Measurements from ENCODE around the gene EIF2B4. TPM values are rescaled to one million over a fixed set of nuclear protein-coding genes. Genes with fewer than 3 reads are reported as not detected.

The EIF2B4 gene
- total and polyA plus RNA-seq, 2 of the 13 experiments (the other 11 are each of a cell fraction or from before 2014, with no cell fraction given) = 91.5 to 96.4 TPM

DNA sequence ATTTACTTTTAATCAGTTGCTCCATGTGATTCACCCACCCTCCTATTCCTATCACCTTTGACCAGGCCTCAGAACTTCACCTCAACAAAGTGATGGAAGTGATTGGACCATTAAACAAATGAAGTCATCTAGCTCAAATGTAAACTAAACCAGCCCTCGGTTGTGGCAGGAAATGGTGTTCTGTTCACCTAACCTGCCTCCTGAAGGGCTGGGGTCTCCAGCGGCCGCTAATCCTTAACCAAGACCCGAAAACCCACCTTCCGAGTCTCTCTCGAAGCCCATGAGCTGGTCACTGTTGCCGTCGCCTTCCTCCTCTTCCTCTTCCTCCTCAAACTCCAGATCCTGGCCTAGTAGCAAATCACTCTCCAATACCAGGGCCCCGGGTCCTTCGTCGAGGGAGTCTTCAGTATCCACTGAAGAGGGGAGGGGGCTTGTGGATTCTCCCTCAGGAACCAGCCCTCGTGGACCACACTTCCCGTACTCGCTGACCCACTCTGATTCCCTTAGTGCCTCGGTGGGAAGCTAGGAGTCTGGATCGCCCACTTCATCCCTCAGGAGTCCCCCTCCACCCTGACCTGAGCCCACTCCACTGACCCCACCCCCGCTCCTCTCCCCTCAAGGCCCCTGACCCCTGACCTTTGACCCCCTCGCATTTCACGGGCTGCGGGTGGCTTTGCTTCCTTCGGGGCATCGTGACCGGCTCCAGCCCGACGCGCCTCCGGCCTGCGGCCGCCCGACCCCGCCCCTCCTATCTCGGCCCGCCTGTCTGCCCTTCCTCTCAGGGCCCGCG, 9.9 kb upstream of the EIF2B4 start (continued):
- TF ChIP-seq ZBTB38 (CRISPR knock-in tag; IDR thresholded peaks at IDR 0.05) = 0 out of 2 replicates have a peak, but pooled peaks have one; percentile 39
- no peak for TF ChIP-seq FLYWCH1 (CRISPR knock-in tag; IDR thresholded peaks at IDR 0.05)
- TF ChIP-seq PCBP2 (optimal IDR thresholded peaks at IDR 0.05; ENCODE audit: low read depth, low read length, poor library complexity, severe bottlenecking) = no peak
- 0 out of 2 replicates have a peak, but pooled peaks have one; percentile 14 for TF ChIP-seq CBFB (CRISPR knock-in tag; IDR thresholded peaks at IDR 0.05)
- peak; percentile 38; the same call in 1 of the 2 replicates for TF ChIP-seq ZSCAN21 (CRISPR knock-in tag; IDR thresholded peaks at IDR 0.05; ENCODE audit: borderline replicate concordance)
- TF ChIP-seq, protein P1, sequence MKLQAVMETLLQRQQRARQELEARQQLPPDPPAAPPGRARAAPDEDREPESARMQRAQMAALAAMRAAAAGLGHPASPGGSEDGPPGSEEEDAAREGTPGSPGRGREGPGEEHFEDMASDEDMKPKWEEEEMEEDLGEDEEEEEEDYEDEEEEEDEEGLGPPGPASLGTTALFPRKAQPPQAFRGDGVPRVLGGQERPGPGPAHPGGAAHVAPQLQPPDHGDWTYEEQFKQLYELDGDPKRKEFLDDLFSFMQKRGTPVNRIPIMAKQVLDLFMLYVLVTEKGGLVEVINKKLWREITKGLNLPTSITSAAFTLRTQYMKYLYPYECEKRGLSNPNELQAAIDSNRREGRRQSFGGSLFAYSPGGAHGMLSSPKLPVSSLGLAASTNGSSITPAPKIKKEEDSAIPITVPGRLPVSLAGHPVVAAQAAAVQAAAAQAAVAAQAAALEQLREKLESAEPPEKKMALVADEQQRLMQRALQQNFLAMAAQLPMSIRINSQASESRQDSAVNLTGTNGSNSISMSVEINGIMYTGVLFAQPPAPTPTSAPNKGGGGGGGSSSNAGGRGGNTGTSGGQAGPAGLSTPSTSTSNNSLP (IDR thresholded peaks at IDR 0.05; ENCODE audit: low read depth, low read length) = peak; percentile 90
- TF ChIP-seq, protein P2, sequence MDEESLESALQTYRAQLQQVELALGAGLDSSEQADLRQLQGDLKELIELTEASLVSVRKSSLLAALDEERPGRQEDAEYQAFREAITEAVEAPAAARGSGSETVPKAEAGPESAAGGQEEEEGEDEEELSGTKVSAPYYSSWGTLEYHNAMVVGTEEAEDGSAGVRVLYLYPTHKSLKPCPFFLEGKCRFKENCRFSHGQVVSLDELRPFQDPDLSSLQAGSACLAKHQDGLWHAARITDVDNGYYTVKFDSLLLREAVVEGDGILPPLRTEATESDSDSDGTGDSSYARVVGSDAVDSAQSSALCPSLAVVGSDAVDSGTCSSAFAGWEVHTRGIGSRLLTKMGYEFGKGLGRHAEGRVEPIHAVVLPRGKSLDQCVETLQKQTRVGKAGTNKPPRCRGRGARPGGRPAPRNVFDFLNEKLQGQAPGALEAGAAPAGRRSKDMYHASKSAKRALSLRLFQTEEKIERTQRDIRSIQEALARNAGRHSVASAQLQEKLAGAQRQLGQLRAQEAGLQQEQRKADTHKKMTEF (CRISPR knock-in tag; IDR thresholded peaks at IDR 0.05) = no peak; the same call in 1 of the 2 replicates
- TF ChIP-seq ELF1 (CRISPR knock-in tag; IDR thresholded peaks at IDR 0.05) = peak; percentile 32; the same call in 1 of the 2 replicates
- TF ChIP-seq HNRNPK (IDR thresholded peaks at IDR 0.05; ENCODE audit: low read depth, low read length, poor library complexity, severe bottlenecking) = peak; percentile 86
- TF ChIP-seq DMAP1 (CRISPR knock-in tag; IDR thresholded peaks at IDR 0.05) = peak; percentile 60
- TF ChIP-seq ZNF556 (CRISPR knock-in tag; IDR thresholded peaks at IDR 0.05; ENCODE audit: borderline replicate concordance) = no peak
- peak; percentile 15; the same call in 1 of the 2 replicates for TF ChIP-seq KDM5B (CRISPR knock-in tag; IDR thresholded peaks at IDR 0.05; ENCODE audit: borderline replicate concordance)
- TF ChIP-seq, protein P3, sequence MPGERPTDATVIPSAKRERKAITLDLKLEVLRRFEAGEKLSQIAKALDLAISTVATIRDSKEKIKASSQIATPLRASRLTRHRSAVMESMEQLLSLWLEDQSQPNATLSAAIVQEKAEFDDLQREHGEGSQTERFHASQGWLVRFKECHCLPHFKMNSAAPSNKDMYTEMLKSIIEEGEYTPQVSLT (CRISPR knock-in tag; IDR thresholded peaks at IDR 0.05; ENCODE audit: borderline replicate concordance, low read depth) = no peak
- peak; percentile 42; the same call in 1 of the 2 replicates for TF ChIP-seq GFI1 (CRISPR knock-in tag; IDR thresholded peaks at IDR 0.05; ENCODE audit: borderline replicate concordance)
- peak; percentile 5 for TF ChIP-seq TEAD3 (CRISPR knock-in tag; optimal IDR thresholded peaks at IDR 0.05; ENCODE audit: borderline replicate concordance)
- TF ChIP-seq, protein P4, sequence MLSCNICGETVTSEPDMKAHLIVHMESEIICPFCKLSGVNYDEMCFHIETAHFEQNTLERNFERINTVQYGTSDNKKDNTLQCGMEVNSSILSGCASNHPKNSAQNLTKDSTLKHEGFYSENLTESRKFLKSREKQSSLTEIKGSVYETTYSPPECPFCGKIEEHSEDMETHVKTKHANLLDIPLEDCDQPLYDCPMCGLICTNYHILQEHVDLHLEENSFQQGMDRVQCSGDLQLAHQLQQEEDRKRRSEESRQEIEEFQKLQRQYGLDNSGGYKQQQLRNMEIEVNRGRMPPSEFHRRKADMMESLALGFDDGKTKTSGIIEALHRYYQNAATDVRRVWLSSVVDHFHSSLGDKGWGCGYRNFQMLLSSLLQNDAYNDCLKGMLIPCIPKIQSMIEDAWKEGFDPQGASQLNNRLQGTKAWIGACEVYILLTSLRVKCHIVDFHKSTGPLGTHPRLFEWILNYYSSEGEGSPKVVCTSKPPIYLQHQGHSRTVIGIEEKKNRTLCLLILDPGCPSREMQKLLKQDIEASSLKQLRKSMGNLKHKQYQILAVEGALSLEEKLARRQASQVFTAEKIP (CRISPR knock-in tag; IDR thresholded peaks at IDR 0.05; ENCODE audit: borderline replicate concordance) = no peak
- no peak for TF ChIP-seq EHMT2 (IDR thresholded peaks at IDR 0.05; ENCODE audit: borderline replicate concordance, low read depth, low read length)
- TF ChIP-seq, protein P5, sequence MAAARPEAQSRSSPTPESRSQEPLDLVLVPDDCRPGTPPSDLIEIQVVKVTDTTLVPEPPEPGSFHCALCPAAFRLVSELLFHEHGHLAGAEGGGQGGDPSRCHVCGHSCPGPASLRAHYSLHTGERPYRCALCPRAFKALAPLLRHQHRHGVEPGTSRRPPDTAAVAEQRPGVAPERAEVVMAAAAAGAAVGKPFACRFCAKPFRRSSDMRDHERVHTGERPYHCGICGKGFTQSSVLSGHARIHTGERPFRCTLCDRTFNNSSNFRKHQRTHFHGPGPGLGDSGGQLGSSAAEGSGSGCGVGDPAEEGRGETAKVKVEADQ (CRISPR knock-in tag; IDR thresholded peaks at IDR 0.05; ENCODE audit: borderline replicate concordance) = 0 out of 2 replicates have a peak, but pooled peaks have one; percentile 16
- peak; percentile 39; the same call in 1 of the 2 replicates for TF ChIP-seq ARHGAP35 (CRISPR knock-in tag; IDR thresholded peaks at IDR 0.05; ENCODE audit: borderline replicate concordance)
